ENCODE data around the gene GARS1.

GARS1 gene

DNA sequence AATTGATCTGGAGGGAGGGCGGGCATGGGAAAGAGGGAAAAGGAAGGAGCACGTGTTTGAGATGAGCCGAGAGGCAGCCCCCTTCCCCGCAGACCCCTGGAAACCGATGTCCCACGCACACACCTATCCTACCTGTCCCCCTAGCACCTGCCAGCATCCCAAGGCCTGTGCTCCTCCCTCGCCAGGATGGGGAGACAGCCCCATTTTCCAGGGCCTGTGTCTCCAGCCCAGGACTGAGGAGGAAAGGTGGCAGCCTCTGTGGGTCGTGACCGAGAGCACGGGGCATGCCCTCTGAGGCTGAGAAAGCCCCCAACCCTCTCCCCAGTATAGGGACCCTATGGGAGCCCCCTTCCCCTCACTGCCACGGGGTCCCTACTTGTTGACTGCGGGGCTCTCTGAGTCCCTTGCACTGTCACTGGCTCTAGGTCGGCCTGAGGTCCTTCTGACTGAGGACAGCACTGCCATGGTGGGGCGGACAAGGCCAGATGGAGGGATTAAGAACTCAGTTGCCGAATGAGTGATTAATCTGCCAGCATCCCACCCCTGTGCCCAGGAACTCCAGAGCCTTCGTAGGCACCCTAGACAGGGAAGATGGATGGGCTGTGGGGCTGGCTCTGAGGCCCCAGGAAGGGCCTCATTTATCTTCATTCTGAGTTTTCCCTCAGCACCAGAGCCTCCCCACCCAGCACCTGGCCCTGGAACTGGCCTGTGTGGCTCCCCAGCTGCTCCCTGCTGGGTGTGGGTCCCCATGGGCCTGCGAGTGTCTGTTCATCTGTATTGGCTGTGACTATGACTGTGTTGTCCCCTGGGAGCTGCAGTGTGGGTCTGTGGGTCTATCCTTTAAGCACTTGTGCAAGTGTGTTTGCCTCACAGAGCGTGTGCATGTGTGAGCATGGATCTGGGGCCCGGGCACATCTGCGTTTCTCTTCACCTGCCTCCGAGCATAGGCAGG is 61.6 kb downstream of the GARS1 start:
- DNase-seq: no peak

DNA sequence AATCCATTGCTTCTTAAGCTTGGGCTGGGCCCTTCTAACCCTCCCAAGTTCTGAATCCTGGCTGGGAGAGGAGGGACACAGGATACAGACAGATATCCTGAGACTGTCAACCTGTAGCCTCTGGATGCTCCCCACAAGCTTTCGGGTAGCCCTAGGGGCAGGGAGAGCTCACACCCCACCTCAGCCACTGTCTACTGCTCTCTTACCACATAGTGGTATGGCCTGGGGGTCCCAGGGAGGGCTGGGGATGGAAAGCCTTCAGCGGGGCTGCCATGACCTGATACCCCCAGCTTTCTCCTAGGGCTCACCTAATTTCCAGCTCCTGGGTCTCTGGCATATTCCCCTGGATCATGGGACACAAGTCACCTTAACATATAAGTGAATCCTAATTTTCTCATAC is 62.5 kb downstream of the GARS1 start:
- no peak for DNase-seq

DNA sequence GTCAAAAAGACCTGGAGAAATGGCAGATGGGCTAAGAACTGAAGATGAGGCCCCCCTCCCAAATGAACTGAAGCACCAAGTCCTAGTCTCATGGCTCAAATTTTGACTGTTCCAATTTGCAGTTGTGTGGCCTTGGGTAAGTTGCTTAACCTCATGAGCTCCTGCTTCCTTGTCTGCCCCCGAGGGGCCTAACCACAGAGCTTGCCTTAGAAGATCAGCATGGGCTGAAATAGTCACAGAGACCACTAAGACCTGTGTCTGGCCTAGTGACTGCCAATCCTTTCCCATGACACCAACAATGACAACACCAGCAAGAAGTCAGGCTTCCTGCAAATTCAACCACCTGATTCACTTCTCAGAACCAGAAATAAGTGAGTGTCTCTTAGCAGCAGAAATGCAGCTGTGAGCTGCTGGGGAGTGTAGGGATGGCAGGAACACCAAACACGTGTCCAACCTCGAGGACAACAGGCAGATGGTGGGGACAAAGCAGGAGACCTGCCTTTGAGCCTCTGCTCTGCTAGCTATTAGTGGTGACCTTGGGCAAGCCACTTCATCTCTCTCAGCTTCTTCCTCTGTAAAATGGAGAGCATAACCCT is 63.9 kb downstream of the GARS1 start:
- DNase-seq: no peak

DNA sequence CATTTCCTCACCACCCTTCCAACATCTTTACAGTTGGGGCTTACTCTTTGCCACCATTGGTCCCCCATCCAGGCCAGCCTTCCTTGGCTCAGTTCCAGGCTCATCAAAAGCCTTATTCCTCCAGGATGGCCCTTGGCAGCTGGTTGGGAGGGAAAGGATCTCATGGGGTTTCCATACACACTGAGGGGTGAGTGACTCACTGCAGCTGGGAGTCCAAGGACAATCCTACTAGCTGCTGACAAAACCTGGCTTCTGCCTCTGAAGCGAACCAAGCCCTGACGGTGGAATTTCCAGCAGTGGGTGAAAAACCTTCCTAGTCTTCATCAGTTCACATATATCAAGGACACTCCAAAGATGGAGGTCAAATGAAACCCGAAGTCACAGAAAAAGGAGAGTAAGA is 64.6 kb downstream of the GARS1 start:
- DNase-seq: no peak

DNA sequence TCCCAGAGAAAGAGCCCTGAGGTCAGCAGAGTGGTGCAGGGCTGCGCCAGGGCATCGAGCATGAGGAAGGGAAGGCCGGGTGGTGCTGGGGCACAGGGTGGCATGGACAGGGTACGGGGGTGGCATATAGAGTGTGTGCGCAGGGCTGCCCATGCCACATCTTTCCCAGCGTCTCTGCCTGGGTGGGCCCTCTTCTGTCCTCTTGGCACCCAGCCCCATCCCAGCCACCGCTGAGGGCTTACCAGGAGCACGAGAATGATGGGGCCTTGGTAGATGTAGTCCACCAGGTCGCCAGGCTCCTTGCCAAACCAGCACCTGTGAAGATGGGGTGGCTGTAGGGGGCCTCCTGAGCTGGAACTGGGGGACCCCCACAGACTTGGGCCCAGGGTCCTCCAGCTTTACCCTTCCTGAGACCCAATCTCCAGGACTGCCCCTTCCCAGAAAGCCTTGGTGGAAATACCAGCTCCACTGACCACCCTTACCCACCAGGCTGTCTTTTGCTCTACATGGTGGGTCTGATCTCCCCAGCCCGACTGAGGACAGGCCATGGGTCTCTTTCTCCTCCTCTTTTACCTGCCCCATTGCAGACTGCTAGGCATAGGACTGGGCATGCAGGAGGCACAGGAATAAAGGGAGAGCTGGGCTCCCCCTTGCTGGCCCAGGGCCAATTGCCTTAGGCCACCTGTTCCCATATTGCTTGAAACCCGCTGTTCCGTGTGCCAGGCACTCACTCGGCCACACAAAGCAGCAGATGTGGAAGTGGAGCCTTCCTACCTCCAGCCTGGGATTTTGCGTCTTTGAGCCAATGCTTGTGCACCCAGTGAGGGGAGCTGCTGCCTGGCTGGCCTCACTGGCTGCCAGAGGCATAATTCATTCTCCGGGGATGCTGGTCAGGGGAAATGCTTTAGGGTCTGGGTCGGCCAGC is 65.9 kb downstream of the GARS1 start:
- DNase-seq: no peak

DNA sequence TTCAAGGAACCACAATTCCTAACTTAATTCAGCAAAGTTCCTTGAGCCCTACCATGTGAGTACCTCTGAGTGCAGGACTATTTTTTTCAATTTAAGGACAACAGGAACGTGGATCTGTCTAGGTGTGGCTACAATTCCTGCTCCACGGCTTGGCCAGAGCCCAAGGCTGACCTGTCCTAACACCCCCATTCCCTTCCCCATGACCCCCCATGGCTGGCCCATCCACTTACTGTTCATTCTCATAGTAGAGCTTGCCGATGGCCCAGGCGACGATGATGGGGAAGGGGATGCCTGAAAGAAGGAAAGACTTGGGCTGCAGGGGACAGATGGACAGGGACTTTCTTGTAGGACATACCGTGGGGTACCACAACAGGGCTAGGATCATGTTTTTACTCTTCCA is 67.2 kb downstream of the GARS1 start:
- DNase-seq: no peak

DNA sequence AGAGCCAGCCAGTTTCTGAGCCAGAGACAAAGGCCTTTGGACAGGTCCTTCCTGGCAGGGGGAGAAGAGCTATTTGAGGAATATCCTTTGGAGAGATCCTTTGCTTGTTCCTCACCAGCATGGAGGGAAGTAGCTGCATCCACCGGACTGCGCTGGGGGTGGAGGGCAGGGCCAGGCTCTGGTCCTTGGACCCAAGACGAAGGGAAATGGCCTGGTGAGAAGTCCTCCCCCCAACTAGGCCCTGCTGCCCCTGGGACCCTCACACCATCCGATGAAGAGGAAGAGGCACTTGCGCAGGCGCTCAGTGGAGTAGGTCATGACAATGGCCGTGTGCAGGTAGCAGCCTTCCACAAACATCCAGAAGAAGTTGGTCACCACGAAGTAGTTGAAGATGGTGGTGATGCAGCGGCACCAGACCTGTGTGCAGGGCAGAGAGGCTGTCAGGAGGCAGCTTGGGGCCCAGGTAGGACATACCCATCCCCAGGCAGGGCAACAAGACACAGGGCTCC is 67.8 kb downstream of the GARS1 start:
- no peak for DNase-seq

DNA sequence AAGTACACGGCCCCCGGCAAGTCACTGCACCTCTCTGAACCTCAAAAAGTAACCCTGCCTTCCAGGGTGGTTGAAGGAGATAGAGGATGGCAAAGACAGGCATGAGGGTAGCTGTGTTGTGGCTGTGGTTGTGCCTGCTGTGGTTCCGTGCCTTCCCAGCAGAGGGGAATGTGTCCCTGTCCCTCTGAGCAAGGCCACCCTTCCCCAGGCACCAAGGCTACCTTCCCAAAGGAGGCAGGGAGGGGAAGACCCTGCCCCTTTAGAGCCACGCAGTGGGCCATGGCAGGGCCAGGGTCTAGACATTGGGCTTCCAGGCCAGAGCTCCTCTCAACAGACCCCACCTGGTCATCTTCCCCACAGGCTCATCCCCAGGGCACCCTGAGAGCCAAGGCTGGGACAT is 68.7 kb downstream of the GARS1 start:
- no peak for DNase-seq

DNA sequence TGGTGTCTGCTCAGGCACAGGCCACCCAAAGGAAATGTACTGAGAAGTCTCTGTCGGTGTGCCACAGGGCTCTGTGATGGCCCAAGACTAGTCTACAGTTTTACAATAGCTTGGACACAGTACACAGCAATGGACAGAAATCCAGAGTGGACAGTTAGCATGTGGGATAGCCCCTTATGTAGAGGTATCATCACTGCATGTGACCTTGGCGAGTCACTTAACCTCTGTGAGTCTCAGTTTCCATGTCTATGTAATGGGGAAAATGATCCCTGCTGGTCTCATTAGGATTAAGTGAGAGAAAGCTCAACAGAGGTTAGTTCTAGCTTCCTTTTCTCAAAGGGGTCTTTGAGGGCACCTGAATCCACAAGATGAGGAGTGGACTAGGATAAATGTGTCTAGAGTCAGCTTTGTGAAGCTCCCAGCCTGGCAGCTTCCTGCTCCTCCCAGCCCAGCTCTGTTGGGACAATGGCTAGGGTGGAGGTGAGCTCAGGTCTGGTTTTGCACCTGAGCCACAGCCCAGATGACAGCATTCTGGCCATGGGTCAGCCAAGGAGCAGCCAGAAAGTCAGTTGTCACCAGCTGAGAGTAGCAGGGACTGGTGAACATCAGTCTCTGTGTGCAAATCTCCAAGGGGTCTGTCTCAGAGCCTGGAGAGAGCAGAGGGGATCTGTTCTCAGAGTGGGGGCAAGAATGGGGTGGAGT is 69.7 kb downstream of the GARS1 start:
- DNase-seq: no peak

DNA sequence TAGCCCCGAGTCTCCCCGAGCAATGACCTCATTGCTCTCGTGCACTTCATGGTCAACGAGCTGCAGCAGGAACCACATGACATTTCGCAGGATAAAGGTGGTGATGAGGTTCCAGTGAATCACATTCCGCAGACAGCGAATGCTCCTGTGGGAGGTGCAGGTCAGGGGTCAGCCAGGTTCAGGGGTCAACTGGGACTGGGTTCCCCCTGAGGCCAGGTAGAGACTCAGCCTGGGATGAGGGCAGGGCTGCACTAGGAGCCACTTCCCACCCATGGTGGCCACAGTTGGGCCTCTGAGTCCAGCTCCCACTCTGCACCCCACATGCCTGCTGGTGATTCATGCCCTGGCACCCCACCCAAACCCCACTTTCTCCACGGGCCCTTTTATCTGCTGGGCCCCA is 70.4 kb downstream of the GARS1 start:
- no peak for DNase-seq

DNA sequence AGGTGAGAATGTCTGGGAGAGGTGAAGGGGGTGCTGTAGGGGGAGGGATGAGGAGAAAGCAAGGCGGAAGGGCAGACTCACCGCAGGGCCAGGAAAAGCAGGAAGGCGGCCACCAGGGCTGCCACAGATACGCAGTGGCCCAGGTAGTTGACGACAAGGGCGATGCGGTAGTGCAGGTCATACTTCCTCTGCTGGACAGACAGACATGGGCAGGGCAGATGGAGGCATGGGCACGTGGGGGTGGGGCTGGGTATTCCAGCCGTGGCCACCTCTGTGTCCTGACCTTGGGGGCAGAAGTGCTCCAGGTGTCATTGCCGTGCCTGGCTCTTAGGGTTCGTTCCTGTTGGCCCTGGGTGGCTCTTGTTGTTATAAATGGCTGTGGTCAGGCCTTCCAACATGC is 70.8 kb downstream of the GARS1 start:
- DNase-seq: no peak

DNA sequence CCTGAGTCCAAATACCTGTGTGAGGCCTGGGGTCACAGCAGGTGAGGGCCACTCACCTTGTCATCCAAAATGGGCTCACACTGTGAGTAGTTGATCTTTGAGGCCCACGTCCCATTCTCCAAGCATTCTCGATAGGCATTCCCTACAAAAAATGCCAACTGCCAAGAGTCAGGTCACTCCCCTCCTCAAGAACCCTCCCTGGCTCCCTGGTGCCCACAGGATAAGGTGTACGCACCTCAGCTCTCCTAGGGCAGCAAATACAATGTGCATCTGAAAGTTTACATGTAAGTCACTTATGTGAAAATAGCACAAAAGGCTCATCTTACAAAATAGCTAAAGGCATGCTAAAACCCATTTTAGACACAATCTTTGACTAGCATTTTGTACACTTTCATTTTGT is 72.5 kb downstream of the GARS1 start:
- DNase-seq: no peak

DNA sequence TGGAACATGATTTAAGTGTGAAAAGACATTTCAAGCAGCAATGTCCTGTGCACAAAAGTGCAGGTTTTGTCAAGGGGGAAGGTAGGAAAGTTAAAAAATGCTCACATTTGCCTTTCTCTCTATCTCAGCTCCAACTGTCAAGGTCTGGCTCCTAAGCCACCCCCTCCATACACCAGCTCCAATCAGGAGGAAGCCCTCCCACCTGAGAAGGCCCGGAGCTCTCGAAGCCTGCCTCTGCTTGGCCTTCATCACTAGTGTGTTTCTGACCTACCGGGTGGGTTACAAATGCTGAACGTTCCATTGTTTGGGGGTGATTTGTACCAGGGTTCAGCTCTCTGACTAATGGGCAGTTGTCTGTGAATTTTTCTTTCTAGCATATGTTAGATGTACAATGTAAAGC is 73.4 kb downstream of the GARS1 start:
- no peak for DNase-seq

DNA sequence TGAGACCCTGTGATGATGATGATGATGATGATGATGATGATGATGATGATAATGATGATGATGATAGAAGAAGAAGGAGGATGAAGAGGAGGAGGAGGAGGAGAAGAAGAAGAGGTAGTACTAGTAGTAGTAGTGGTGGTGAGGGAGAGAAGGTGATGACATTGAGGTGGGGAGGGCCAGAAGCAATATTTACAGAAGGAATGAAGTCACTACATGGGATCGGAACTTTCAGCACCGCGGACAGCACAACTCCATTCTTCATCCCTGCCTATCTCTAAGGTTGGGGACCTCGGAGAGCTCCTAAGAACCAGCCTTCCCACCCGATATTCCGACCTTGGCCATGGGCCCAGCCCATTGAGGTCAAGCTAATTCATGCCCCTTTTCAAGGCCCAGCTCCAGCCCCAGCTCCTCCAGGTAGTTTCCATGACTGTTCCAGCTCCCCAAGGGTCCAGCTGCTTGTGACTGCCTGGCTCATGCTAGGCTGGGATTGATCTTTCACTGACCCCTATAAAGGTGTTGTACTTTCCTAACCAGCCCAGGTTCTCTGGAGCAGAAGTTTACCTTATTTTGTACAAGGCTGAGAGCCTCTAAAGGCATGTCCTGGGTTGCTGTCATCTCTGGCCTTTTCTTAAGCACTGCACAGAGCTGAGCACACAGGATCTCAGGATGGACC is 77.3 kb downstream of the GARS1 start:
- DNase-seq: no peak

DNA sequence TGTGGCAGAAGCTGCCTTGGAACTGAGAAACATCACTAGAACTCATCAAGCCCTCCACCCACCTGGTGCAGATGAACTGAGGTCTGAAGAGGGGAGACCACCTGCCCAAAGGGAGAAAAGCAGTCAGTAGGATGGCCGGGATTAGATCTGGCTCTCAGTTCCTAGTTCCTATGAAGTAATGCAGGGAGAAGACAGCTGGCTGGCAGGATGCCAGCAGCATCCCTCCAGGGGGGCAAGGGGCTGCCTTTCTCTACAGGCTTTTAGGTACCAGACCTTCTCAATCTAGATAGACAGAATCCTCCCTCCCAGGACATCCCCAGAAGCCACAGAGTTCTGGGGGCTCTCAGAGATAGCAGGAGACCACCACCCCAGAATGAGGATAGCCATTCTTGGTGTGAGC is 79.7 kb downstream of the GARS1 start:
- DNase-seq: no peak

DNA sequence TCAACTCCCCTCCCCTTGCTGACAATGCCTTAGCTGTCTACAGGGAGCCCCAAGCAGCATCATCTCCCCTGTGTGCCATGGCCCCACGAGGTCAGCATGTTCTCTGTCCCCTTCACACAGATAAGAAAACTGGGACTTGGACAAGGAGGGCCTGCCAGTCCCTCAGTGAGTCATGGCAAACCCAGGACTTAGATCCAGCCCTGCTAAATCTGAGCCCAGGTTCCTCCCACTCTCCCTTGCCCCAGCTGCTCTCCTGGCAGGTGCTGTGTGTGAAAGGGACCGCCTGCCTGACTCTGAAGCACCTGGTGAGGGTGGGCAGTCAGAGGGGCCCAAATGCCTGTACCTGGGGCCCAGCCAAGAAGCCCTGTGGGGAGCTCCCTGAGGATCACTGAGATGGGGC is 80.2 kb downstream of the GARS1 start:
- no peak for DNase-seq

DNA sequence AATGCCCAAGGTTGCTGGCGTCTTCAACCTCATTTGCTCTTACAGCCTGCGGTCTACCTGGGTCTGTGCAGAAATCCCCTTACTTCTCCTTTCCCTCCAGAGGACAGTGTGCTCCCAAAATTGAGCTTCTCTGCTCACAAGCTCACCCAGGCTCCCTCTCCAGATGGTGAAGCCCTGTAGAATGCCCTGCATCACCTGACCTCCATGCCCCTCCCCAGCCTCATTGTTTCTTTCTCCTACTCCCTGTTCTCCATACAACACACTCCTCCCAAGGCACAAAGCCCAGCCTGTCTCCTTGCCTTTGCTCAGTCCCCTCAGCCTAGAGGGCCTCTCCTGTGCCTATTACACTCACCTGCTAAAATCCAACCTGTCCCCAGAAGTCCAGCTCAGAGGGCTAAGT is 84.1 kb downstream of the GARS1 start:
- DNase-seq: no peak

DNA sequence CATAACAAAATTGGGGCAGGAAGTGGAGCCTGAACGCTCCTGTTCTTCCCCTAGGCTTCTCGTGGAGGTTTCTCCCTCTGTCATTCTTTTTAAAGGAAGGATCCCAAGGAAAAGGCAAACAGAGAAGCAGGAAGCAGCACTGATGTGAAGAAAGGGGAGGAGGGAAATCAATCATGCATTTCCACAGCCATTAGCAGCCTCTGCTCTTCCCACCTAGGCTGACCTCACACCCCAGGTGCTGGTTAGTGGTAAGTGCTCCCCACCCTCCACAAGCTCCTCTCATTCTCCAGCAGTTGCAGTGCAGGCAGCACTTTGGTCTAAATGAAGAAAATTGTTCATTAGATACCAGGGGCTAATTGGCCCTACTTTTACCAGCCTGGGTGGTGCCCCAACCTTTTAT is 85.0 kb downstream of the GARS1 start:
- no peak for DNase-seq

DNA sequence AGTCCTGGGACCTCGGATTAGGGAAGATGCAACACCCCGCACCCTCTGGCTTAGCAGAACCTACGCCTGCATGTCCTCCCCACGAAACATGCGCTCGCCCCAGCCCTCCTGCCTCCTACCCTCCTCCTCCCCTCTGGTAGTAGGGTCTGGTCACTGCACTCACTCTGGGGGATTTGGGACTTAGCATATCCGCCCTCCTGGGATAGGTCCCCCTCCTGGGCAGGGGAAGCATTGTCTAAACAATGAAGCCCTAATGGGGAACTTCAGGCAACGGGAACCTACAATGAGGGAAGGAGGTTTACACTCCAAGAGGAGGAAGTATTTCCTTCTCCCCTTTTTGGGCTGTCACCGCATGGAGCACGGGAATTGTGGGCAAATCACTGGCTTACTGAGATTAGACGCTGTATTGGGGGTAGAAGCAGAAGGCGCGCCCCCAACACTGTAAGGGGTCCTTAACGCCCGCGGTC is 86.7 kb downstream of the GARS1 start:
- DNase-seq: no peak

DNA sequence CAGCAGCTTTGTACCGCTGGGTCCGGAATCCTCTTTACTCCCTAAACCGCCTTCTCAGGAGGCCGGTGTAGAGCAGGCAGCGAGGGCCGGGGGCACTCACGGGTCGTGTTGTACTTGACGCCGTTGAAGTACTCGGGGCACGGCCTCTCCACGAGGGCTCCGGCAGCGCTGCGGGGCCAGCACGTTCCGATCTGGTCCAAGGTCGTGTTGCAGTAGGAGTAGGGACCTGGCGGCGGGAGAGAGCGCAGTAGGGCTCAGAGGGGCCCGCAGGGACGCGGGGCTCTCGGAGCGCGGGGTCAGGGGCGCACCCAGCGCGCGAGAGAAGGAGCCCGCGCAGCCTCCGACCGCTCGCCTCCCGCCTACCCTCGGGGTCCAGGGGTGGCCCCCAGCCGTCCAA is 87.1 kb downstream of the GARS1 start:
- no peak for DNase-seq

DNA sequence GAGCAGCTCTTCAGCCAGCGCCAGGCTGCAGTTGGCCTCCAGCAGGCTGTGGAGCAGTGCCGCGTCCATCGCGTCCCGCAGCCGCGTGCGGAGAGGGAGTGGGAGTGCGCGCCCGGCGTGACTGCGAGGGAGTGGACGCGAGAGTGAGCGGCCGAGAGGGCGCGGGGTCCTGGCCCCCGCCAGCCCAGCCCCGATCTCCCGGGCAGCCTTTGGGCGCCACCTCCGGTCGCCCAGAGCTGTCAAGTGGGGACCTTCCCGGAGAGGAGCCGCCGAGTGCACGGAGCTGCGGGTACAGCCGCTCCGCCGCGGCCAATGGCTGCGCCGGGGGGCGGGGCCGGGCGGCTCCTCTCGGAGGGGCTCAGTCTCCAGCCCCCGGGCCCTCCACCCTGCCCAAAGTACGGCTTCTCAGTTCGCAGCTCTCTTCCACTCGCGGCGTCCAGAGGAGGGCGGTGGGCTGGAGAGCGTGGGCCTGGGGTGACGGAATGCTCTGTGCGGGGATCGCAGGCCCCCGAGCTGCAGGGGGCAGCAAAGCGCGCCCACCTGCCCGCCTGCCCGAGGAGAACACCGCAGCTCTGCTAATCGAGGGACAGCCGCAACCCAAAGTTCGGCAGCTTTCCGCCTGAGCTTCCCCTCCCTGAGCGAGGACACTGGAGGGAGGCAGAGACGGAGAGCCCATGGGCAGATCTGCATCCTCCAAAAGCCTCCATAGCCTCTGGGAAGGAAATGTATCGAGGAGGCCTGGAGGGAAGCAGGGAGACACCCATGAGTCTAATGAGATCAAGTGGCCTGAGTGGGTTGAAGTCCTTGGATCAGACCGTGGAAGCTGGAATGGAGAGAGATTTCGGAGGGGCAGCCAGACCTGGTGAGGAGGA is 87.8 kb downstream of the GARS1 start, which contains the start of gene CRHR2:
Gene CRHR2, minus strand, starts transcription at position 245 of the 872 bp plus-strand sequence. Its CDS starts 176 bp downstream, at position 69.
- DNase-seq: no peak
